ENCODE measurements around the gene SLC1A2.
"Not testable (repeated sequence)": the region's sequence is repeated elsewhere in the genome, so short reads cannot be mapped to it uniquely, and the experiment has no call there.

Gene SLC1A2

DNA sequence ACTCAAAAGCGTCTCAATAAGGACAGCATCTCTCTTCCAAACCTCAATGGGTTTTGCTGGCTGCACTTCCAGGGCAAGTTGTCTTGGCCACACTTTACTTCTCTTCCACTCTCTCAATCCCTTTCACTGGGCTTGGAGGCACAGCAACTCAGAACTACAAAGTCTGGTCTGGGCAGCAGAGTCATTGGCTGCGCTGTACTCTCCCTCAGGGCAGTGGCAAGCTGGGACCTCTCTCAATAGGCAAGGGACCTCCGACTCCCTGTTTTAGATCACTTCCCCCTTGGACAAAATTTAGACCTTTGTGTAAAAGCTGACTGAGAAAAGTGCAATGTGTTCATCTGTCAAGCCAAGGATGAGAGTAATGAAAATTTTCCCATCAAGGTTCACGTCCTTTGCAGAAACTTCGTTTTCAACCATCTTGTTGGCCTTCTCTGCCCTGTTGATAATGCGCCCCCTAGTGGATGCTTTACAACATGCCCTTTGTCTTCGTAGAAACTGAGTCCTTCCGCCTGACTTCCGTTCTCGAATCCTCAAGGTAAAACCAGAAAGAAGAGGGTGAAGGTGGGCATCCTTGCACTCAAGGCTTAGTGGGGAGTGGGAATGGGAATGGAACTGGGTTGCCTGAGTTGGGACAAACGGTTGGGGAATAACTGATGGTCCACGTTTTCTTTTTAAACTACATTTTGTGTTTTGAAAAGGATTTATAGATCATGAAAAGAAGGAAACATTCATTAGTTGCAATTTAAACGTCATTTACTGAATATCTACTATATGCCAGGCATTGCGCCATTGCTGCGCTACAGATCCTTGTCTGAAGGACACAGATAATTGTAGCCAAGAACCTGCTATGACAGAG lies 181.3 kb downstream of the SLC1A2 start:
- DNase-seq = no peak

DNA sequence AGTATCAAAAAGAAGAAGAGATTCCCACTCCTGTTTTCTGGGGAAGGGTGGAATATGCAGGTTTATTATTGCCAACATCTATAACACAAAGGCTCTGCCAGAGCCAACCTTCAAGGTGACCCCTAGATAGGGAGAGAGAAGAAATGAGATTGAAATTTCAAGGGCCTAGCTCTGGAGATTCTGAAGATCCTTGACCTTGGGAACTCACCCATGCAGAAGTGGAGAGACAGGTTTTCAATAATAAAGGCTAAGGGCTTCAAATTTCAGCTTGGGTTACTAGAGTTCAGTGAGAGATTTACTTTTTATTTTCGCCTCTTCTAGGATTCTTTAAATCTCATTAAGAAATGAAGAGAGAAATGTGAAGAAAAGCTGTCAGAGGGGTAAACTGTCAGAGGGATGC lies 182.0 kb downstream of the SLC1A2 start:
- DNase-seq = no peak

DNA sequence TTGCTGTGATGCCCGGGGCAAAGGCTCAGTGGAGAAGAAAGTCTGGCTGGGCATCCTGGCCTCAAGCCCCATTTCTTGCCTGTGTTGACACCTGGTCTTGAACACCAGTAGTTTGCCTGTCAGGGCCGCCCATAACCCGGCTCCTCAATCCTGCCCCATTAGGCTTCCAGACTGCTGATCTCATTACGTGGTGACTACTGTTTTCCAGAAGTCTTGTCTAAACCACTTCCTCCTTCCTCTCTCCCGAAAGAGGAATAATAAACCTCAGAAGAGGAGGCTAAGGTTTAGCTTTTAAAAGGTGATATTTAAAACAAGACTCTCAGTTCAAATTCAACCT lies 182.7 kb downstream of the SLC1A2 start:
- no peak for DNase-seq

DNA sequence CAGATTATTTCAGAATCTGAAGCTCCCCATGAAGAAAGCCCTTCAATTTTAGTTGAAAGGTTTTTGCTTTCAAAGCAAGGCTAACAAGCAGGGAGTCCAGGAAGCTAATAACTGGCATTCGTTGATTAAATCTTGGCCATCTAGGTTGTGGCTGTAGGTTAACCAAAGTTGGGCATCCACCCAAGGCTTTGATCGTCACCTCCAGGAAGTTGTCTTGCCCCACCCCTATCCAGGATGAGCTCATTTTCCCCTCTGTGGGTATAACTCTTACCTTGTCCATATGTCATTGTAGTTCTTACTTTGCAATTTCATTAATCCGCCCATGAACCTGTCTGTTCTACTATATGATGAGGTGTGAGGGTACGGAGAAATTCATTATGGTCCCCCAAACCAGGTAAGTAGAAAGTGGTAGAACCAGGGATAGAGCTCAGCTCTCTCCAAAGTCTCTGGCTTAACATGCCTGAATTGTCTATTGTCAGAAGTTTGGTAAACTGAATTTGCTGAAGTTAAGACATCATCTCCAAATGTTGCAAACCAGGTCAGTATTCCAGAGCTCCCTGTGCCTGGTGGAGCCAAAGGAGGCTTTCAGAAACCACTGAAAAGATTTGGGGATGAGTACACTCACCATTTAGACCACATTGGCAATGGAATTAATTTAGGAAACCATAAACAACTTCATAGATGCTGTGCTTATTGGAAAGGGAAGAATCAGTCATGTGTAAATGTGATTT lies 183.3 kb downstream of the SLC1A2 start:
- DNase-seq = no peak

DNA sequence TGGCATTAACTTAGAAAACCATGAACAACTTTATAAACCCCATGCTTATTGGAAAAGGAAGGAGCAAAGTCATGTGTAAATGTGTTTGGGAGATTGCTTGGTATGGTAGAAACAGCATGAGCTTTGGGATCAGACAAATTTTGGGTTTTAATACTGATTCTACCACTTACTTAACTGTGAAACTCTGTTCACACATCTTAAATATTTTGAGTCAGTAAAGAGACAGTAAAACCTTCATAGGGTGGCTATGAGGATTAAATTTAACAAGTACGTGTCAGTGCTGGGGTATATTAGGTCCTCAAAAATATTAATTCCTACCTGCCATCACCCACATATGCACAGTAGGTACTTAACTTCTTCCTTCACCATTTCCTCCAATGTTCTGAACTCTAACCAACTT lies 183.9 kb downstream of the SLC1A2 start:
- no peak for DNase-seq

DNA sequence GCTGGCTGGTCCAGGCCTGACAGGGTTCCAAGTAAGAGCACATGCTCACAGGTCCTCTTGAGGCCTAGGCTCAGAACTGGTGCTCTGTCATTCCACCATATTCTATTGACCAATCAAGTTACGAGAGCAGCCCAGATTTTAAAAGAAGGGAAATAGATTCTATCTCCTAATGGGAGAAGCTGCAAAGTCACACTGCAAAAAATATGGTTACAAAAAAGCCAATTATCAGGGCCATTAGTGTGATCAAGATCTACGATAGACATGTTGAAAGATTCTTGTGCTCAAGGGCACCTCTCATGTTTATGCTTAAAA lies 184.2 kb downstream of the SLC1A2 start:
- no peak for DNase-seq

DNA sequence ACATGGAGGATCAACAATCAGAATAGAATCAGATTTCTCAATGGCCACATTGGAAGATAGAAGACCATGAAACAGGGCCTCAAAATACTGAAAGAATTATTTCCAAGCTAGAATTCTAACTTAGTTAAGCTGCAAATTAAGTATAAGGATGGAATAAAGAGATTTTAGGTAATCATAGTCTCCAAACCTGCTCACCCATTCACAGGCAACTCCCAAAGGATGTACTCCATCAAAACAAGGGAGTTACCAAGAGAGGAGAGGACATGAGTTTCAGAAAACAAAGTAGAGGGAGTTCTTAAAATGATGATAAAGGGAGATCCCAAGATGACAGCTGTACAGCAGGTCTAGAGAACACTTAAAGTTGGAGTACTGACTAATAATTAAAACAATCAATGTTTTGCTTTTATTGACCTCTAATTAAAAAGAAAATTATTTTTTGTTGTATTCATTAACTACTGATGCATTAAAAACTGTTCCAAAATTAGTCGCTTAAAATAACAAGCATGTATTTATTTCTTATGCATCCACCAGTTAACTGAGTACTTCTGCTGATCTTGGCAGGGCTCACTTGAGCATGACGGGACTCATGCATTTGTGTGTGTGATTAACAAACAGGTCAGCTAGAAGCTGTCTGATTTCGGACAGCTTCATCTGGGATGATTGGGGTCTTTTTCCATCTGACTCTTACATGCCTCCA lies 184.8 kb downstream of the SLC1A2 start:
- DNase-seq = no peak

DNA sequence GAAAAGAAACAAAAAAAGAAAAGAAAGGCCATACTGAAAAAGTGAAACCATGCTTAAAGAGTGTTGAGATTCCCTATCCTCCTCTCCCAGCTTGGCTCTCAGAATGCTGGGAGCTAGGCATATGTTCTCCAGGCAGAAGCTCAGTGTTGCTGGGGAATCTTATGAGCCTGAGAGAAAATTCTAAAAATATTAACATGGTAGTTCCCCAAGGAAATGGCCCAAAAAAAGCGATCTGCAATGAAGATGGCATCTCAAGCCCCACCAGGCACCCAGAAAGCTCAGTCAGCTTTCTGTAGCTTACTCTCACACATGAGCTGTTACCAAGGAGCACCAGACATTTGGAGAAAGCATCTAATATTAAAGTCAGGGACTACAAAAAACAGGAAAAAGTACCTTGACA lies 185.8 kb downstream of the SLC1A2 start:
- DNase-seq = no peak

DNA sequence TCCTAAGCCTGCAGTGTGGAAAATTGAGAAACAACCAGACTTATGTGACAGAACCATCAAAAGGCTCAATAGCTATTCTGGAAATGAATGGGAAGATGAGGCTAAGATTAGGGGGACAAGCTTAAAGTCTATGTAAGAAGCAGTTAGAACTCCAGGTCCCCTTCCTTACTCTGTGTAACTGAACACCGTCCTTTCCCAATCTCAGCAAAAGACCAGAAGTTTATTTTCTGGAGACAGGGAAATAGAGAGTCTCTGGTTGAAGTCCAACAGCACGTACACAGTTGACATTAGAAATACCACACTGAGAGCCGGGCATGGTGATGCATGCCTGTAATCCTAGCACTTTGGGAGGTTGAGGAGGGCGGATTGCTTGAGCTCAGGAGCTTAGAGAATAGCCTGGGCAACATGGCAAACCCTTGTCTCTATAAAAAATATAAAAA lies 186.4 kb downstream of the SLC1A2 start:
- no peak for DNase-seq

DNA sequence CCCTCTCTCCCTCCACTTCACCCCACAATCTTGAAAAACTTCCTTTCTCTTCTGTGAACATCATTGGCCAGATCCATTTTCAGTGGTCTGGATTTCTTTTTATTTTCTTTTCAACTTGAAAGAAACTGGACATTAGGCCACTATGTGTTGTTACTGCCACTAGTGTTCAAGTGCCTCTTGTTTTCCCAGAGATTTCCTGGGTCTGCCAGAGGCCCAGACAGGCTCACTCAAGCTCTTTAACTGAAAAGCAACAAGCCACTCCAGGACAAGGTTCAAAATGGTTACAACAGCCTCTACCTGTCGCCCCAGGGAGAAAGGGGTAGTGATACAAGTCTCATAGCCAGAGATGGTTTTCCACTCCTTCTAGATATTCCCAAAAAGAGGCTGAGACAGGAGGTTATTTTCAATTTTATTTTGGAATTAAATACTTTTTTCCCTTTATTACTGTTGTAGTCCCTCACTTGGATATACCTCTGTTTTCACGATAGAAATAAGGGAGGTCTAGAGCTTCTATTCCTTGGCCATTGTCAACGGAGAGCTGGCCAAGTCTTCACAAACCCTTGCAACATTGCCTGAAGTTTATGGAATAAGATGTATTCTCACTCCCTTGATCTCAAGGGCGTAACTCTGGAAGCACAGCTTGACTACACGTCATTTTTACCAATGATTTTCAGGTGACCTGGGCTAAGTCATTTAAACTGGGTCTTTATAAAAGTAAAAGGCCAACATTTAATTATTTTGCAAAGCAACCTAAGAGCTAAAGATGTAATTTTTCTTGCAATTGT lies 188.1 kb downstream of the SLC1A2 start:
- no peak for DNase-seq

DNA sequence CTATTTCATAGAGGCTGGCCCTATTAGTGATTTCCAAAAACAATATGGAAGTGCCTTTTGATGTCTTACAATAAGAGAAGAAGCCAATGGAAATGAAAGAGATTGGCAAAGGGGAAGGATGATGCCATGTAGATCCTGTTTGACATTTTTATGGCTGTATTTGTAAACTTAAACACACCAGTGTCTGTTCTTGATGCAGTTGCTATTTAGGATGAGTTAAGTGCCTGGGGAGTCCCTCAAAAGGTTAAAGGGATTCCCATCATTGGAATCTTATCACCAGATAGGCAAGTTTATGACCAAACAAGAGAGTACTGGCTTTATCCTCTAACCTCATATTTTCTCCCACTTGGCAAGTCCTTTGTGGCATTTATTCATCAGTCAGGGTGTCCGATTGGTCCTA lies 189.0 kb downstream of the SLC1A2 start:
- DNase-seq = no peak

DNA sequence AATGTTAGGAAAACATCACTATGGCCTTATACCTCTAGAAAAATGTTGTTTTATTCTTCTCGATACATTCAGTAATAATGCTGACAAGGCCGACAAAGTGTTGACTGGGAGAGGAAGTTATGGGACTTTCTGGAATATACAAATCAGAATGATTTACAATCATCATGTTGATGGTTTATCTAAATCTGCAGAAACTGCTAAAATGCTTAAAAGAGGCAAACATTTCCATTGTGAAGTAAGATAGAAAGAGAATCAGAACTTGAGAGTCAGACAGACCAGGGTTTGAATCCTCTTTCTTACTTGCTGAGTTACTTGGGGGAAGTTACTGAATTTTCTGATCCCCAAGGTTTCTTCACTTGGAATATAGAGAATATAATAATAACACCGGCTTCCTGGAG lies 191.0 kb downstream of the SLC1A2 start:
- DNase-seq = no peak

DNA sequence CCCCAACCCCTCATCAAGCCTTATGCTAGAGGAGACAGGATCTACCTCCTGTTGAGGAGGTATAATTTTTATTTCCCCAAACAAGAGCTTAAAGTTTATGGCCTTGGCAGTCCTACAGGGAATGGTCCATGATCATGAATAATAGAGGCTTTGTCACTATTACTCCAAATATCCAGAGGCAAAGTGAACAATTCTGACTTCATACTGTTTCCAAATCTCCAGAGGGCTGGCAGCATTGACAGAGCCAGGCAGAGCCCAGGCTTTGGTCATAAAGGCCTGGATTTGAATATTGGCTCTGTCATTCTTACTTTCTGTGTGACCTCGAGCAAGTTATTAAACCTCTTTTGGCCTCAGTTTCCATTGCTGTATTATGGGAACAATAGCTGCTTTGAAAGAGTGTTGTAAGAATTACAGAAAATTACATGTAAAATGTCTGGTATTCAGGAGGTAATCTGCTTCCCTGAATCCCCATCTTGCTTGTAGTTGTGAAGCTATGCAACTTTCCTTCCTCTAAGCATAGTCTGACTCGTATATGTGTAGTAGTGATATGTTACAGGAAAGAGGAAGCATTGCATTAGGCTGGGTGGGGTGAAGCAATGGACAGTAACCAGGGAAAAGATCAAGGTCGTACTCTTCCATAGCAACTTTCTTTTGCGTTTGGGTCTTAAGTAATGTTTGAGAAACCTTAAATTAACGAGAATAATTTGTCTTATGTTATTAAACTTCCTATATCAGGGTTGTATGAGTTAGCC lies 191.6 kb downstream of the SLC1A2 start:
- no peak for DNase-seq

DNA sequence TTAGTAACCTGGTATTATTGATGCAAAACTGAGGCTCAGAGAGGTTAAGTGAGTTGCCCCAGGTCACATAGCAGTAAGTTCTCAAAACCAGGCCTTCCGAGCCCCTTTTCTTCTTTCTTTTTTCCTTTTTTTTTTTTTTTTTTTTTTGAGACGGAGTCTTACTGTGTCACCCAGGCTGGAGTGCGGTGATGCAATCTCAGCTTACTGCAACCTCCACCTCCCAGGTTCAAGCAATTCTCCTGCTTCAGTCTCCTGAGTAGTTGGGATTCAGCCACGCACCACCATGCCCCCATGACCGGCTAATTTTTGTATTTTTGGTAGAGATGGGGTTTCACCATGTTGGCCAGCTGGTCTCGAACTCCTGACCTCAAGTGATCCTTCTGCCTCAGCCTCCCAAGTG lies 192.6 kb downstream of the SLC1A2 start:
- not testable (repeated sequence) for DNase-seq

DNA sequence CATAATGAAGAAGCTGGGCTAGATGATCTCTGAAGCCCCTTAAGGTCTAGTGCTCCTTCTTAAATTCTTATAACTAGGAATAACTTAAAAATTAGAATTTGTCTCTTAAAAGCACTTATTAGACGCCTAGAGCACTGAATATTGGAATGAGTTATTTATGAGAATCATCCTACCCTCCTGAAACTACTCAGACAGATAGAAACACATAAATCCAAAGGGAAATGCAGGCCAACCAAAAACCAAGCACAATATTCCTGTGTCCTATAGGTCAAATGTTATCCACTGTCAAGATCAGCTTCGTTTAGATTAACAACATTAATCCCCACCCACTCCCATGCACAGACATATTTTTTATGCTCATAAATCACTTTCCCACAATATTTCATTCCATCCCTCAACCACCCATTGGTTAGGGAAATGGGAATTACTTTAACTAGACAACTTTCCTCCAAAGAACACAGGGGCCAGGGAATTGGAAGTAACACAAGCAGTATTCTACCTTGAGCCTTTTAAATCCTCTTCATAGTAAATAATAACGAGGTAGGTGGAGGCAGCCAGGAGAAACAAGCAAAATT lies 193.3 kb downstream of the SLC1A2 start:
- DNase-seq = no peak

DNA sequence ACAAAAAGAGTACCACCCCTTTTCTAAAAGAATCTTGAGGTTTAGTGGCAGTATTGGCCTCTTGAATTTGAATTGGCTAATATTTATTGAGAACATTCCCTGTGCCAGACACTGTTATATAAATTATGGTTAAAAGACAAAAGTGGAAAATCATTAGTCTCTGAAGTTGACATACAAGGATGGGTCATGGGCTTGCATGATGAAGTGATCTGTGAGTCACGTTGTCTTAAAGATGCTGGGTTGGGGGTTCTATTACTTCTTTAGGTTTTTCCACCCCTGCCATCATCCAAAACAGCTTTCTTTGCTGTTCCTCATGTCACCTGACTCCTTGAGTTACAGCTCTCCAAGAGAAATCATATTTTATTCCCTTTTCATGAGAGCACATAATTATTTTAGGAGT lies 195.4 kb downstream of the SLC1A2 start:
- DNase-seq = no peak

DNA sequence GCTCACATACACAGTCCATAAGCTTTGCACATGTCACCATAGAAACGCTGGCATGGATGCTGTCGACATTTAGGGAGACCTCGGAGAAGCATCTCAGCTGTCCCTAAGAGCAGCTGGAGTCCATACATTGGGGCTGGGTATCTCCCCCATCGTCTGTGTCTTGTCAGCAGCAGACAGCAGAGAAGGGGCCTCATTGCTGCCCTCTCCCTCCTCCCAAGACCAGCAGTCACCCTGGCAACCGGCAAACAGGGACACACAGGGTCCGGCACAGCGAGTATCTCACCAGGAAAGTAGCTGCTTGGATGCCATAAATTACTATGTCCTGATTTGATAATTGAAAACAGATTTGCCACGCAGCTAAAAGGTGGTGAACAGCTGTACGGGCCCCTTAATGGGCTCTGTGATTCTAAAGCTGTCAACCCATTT lies 196.0 kb downstream of the SLC1A2 start:
- DNase-seq = peak; percentile 88

DNA sequence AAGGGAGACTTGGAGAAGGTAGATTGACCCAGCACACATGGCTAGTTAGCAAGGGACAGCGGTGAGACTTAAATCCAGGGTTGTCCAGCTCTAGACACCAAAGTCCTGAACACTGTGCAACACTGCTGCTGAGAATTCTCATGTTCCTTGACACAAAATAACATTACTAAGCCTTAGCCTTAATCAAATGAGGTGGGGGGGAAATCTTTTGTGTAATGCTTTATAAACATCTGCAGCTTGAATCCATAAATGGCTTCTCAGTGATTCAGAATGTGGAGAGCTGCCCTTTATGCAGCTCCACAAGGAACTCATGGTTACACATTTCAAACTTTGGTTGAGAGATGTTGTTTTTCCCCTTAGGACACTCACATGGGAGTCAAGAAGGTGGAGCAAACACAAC lies 200.4 kb downstream of the SLC1A2 start:
- DNase-seq = no peak

DNA sequence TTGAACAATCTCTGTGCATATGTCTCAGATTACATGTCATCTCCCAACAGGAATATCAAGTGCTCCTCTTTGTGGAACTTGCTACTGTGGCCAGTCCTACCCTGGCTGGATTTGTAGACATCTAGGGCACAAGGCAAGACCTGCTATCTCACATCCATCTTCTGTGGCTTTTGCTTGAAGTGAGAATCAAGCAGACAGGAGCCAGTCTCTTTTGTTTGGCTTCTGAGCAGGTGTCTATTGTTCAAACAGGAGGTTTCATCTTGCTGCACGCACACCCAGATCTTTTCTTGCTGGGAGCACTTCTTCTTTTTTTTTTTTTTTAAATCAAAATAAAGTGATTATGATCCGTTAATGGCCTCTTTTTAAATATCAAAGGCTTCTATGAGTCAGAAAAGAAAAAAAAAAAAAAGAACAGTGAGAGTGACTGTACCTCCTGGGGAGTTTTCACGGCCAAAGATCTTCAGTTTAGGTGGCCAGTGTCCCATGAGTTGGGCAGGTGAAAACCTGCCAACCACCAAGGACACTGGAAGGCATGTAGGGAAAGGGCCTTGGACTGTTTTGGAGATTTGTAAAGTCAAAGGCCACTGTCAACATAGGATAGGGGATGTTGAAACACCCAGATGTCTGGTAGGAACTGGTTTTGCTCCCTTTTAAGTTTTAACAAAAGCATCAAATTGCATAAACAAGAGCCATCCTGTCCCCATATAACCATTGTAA lies 202.2 kb downstream of the SLC1A2 start:
- DNase-seq = no peak

DNA sequence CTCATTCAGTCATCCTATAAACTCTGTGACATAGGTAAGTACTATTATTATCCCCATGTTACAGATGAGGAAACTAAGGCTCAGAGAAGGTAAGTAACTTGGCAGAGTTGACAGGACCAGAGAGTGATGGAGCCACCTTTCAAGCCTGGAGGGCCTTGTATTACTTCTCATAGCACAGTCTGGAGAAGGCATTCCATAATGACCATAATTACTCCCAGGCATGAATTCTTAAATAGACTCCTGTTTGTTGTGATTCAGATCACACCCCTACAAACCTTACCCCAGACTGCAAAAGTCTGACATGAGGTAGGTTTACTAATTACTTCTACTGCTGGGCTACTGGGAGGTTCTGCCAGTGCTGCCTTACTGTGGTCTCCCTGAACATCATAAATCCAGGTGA lies 203.4 kb downstream of the SLC1A2 start:
- no peak for DNase-seq

DNA sequence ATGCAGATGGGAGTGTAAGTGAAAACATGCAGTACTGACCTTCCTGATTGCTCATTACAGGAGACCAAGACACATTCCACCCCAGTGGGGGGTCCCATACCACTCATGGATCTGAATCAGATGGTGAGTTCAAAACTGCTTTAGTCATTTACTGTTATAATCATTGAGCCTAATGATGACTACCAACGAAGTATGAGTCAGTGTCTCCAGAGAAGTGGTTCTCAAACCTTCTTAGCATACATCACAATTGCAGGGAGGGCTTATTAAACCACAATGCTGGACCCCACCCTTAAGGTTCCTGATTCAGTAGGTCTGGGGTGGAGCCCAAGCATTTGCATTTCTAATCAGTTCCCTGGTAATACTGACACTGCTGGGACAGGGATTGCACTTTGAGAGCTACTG lies 204.6 kb downstream of the SLC1A2 start:
- no peak for DNase-seq
